SU-DHL-6 (cell line): ENCODE data around the gene TLK1.

ENCODE experiments used
- H2AFZ ChIP-seq: fragments of 200-600 bp; sonication (generic); 2 replicates; pipeline ENCODE4 v1.6.1; 2014; ENCODE audit warnings: low read depth, mild to moderate bottlenecking, moderate library complexity, mixed read lengths, antibody characterized with exemption, low read length; ENCODE audit not compliant: severe bottlenecking
- H3F3A ChIP-seq: fragments of 200-600 bp; shearing (Covaris generic); 2 replicates; pipeline ENCODE4 v1.6.0; 2016; ENCODE audit warnings: antibody characterized with exemption, mild to moderate bottlenecking; ENCODE audit not compliant: insufficient read depth
- H3K27ac ChIP-seq: fragments of 200-600 bp; sonication (generic); 2 replicates; pipeline ENCODE4 v1.5.1; 2016; ENCODE audit warnings: low read depth, mild to moderate bottlenecking, low read length, moderate library complexity, mixed read lengths
- H3K27me3 ChIP-seq: fragments of 200-600 bp; sonication (generic), shearing (Covaris generic); 2 replicates; pipeline ENCODE4 v1.6.0; 2014; ENCODE audit warnings: mild to moderate bottlenecking, low read length
- H3K36me3 ChIP-seq: fragments of 200-600 bp; sonication (generic); 2 replicates; pipeline ENCODE4 v1.6.1; 2014; ENCODE audit warnings: mild to moderate bottlenecking, low read length, mixed read lengths
- H3K4me2 ChIP-seq: fragments of 300-600, 200-600 bp; shearing (Covaris generic), sonication (generic); 2 replicates; pipeline ENCODE4 v1.6.0; 2014; ENCODE audit warnings: low read length, low read depth, mild to moderate bottlenecking; ENCODE audit not compliant: poor library complexity, severe bottlenecking
- H3K4me3 ChIP-seq: fragments of 200-600 bp; sonication (generic); 2 replicates; pipeline ENCODE4 v1.5.1; 2014; ENCODE audit warnings: antibody characterized with exemption, low read length, mild to moderate bottlenecking, mixed read lengths; ENCODE audit not compliant: insufficient read depth, poor library complexity, severe bottlenecking
- H3K79me2 ChIP-seq: fragments of 200-600 bp; sonication (generic); 2 replicates; pipeline ENCODE4 v1.6.1; 2014; ENCODE audit warnings: mild to moderate bottlenecking, low read length, moderate library complexity; ENCODE audit not compliant: insufficient read depth
- H3K9ac ChIP-seq: fragments of 200-600 bp; sonication (generic); 2 replicates; pipeline ENCODE4 v1.7.0; 2014; ENCODE audit warnings: mild to moderate bottlenecking, low read length
- H3K9me2 ChIP-seq: fragments of 200-600 bp; sonication (generic); replicated peaks from 2 replicates; pipeline ENCODE4 v1.6.1; 2014; ENCODE audit warnings: low read length; ENCODE audit not compliant: insufficient read depth
- H3K9me3 ChIP-seq: fragments of 200-600 bp; sonication (generic); 2 replicates; pipeline ENCODE4 v1.6.1; 2014; ENCODE audit warnings: low read length, mixed read lengths; ENCODE audit not compliant: insufficient read depth
- H4K20me1 ChIP-seq: fragments of 200-600 bp; sonication (generic); 2 replicates; pipeline ENCODE4 v1.6.1; 2014; ENCODE audit warnings: low read depth, mild to moderate bottlenecking, antibody characterized with exemption, low read length, moderate library complexity, mixed read lengths
- CTCF ChIP-seq: fragments of 200-600 bp; sonication (generic); IDR thresholded peaks from one replicate; pipeline ENCODE4 v1.5.1; 2017; ENCODE audit warnings: antibody characterized with exemption, mild to moderate bottlenecking, low read length, moderate library complexity; ENCODE audit not compliant: insufficient read depth, poor library complexity, severe bottlenecking
- EZH2phosphoT487 ChIP-seq: fragments of 200-600 bp; sonication (generic), shearing (Covaris generic); conservative IDR thresholded peaks from 2 replicates; pipeline ENCODE4 v1.6.1; 2018; ENCODE audit warnings: mild to moderate bottlenecking, antibody characterized with exemption, low read length, moderate library complexity, mixed read lengths

The TLK1 gene

DNA sequence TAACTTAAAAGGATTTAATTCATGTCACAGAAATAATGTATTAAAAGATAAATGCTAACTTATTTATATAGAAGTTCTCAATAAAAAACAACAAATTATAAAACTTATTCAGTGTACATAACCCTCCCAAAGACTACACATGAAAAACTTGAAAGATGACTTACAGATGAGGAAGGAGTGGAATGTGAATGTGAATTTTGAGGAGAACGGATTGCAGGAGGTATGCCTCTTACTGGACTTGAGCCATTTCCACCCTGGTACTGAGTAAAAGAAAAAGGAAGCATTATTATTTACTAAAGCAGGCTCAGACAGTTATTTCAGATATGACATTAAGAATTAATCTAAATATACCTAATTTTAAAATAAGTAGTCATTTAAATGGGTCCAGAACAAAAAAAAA, 104.4 kb downstream of the TLK1 start:
- H3K4me3 ChIP-seq, result no peak overlapping the region
- H3K27ac ChIP-seq, result no peak overlapping the region
- H3K4me2 ChIP-seq, result no peak overlapping the region
- H3K9me2 ChIP-seq, result no peaks in the 10 kb centered on the region
- no peak for TF ChIP-seq EZH2phosphoT487
- no peak for TF ChIP-seq CTCF
- peaks cover 7% of the 10 kb centered on the region; the same call in 1 of the 2 replicates for H3F3A ChIP-seq
- H4K20me1 ChIP-seq, result peaks cover 4% of the 10 kb centered on the region; the same call in 1 of the 2 replicates
- H3K27me3 ChIP-seq, result no peaks in the 10 kb centered on the region
- H3K9ac ChIP-seq, result no peak overlapping the region
- H2AFZ ChIP-seq, result no peak overlapping the region
- H3K9me3 ChIP-seq, result no peaks in the 10 kb centered on the region
- peaks cover 10% of the 10 kb centered on the region; the same call in 1 of the 2 replicates for H3K79me2 ChIP-seq
- H3K36me3 ChIP-seq, result peaks cover 72% of the 10 kb centered on the region

GRCh38 chr2:171049691-171050090, 111.0 kb downstream of the TLK1 start:
- H3K4me2 ChIP-seq, result no peak overlapping the region
- H3K36me3 ChIP-seq, result peaks cover 67% of the 10 kb centered on the region
- H3F3A ChIP-seq, result peaks cover 12% of the 10 kb centered on the region; the same call in 1 of the 2 replicates
- peaks cover 6% of the 10 kb centered on the region; the same call in 1 of the 2 replicates for H4K20me1 ChIP-seq
- no peak overlapping the region for H3K9ac ChIP-seq
- H3K9me2 ChIP-seq, result no peaks in the 10 kb centered on the region
- no peak overlapping the region for H3K4me3 ChIP-seq
- no peaks in the 10 kb centered on the region for H3K9me3 ChIP-seq
- no peak overlapping the region for H2AFZ ChIP-seq
- H3K27me3 ChIP-seq, result no peaks in the 10 kb centered on the region
- TF ChIP-seq CTCF, result no peak
- no peak for TF ChIP-seq EZH2phosphoT487
- H3K79me2 ChIP-seq, result no peaks in the 10 kb centered on the region; the same call in 1 of the 2 replicates
- H3K27ac ChIP-seq, result no peak overlapping the region

GRCh38 chr2:171046048-171046560, 114.6 kb downstream of the TLK1 start:
- Histone ChIP-seq H3K27me3 (no peaks in the 10 kb centered on the region), H4K20me1 (peaks cover 6% of the 10 kb centered on the region; the same call in 1 of the 2 replicates), H3K4me2 (no peak overlapping the region), H3K9me2 (no peaks in the 10 kb centered on the region), H3K4me3 (no peak overlapping the region), H3K9me3 (no peaks in the 10 kb centered on the region), H3F3A (peaks cover 9% of the 10 kb centered on the region; the same call in 1 of the 2 replicates), H3K79me2 (no peaks in the 10 kb centered on the region; the same call in 1 of the 2 replicates), H3K36me3 (peaks cover 73% of the 10 kb centered on the region), H3K27ac (no peak overlapping the region), H2AFZ (no peak overlapping the region), H3K9ac (no peak overlapping the region)
- no peak for TF ChIP-seq CTCF
- no peak for TF ChIP-seq EZH2phosphoT487
